ENCODE measurements around the gene RASGRF1.

The RASGRF1 gene

GRCh38 chr15:78949461-78949860 lies 141.1 kb downstream of the RASGRF1 start:
- Histone ChIP-seq H3K4me2 (ENCODE audit: low read depth, low read length) (no peak overlapping the region), H3K4me1 (ENCODE audit: low read length) (peaks cover 3% of the 10 kb centered on the region; the same call in 1 of the 2 replicates)
- TF ChIP-seq EZH2 (optimal IDR thresholded peaks at IDR 0.05; ENCODE audit: low read depth, low read length) (no peak), CTCF (IDR thresholded peaks at IDR 0.05; ENCODE audit: low read length) (no peak), EZH2phosphoT487 (IDR thresholded peaks at IDR 0.05; ENCODE audit: low read length) (no peak)

GRCh38 chr15:78947506-78947905 lies 143.1 kb downstream of the RASGRF1 start:
- no peak overlapping the region for H3K27ac ChIP-seq (ENCODE audit: low read length)
- no peak overlapping the region for H3K9ac ChIP-seq (ENCODE audit: low read length)
- no peak overlapping the region for H3K4me3 ChIP-seq (ENCODE audit: low read length)
- H3K36me3 ChIP-seq (replicated peaks; ENCODE audit: insufficient read depth, low read length) = no peaks in the 10 kb centered on the region
- no peak for DNase-seq
- H2AFZ ChIP-seq (ENCODE audit: low read length) = no peak overlapping the region
- H3K9me2 ChIP-seq (replicated peaks; ENCODE audit: insufficient read depth, low read length) = no peaks in the 10 kb centered on the region
- H3K27me3 ChIP-seq (replicated peaks; ENCODE audit: insufficient read depth, low read length) = peaks cover 10% of the 10 kb centered on the region
- no peak for TF ChIP-seq EZH2phosphoT487 (IDR thresholded peaks at IDR 0.05; ENCODE audit: low read length)
- no peaks in the 10 kb centered on the region for H3K9me3 ChIP-seq (replicated peaks; ENCODE audit: insufficient read depth, low read length)
- H3K4me2 ChIP-seq (ENCODE audit: low read depth, low read length) = no peak overlapping the region
- H3F3A ChIP-seq (ENCODE audit: insufficient read depth, low read length) = no peaks in the 10 kb centered on the region
- H4K20me1 ChIP-seq (ENCODE audit: insufficient read depth, low read length) = no peaks in the 10 kb centered on the region
- peaks cover 4% of the 10 kb centered on the region; the same call in 1 of the 2 replicates for H3K4me1 ChIP-seq (ENCODE audit: low read length)
- no peaks in the 10 kb centered on the region for H3K79me2 ChIP-seq (ENCODE audit: low read length)

More at GRCh38 chr15:78949461-78949860, 141.1 kb downstream of the RASGRF1 start:
- H2AFZ ChIP-seq (ENCODE audit: low read length) = no peak overlapping the region
- DNase-seq = no peak
- H3K27me3 ChIP-seq (replicated peaks; ENCODE audit: insufficient read depth, low read length) = 0 out of 2 replicates have a peak, but pooled peaks cover 3% of the 10 kb centered on the region
- H3K9ac ChIP-seq (ENCODE audit: low read length) = no peak overlapping the region
- H3K27ac ChIP-seq (ENCODE audit: low read length) = no peak overlapping the region
- no peak overlapping the region for H3K4me3 ChIP-seq (ENCODE audit: low read length)
- H3K79me2 ChIP-seq (ENCODE audit: low read length) = no peaks in the 10 kb centered on the region
- no peaks in the 10 kb centered on the region for H3K36me3 ChIP-seq (replicated peaks; ENCODE audit: insufficient read depth, low read length)
- H4K20me1 ChIP-seq (ENCODE audit: insufficient read depth, low read length) = no peaks in the 10 kb centered on the region
- no peaks in the 10 kb centered on the region for H3F3A ChIP-seq (ENCODE audit: insufficient read depth, low read length)
- no peaks in the 10 kb centered on the region for H3K9me2 ChIP-seq (replicated peaks; ENCODE audit: insufficient read depth, low read length)
- no peaks in the 10 kb centered on the region for H3K9me3 ChIP-seq (replicated peaks; ENCODE audit: insufficient read depth, low read length)

GRCh38 chr15:78946493-78946892 lies 144.1 kb downstream of the RASGRF1 start:
- DNase-seq = no peak
- no peaks in the 10 kb centered on the region for H3K36me3 ChIP-seq (replicated peaks; ENCODE audit: insufficient read depth, low read length)
- peaks cover 10% of the 10 kb centered on the region for H3K27me3 ChIP-seq (replicated peaks; ENCODE audit: insufficient read depth, low read length)
- H3K4me3 ChIP-seq (ENCODE audit: low read length) = no peak overlapping the region
- H3F3A ChIP-seq (ENCODE audit: insufficient read depth, low read length) = no peaks in the 10 kb centered on the region
- no peak for TF ChIP-seq EZH2 (optimal IDR thresholded peaks at IDR 0.05; ENCODE audit: low read depth, low read length)
- no peak for TF ChIP-seq EZH2phosphoT487 (IDR thresholded peaks at IDR 0.05; ENCODE audit: low read length)
- TF ChIP-seq CTCF (IDR thresholded peaks at IDR 0.05; ENCODE audit: low read length) = no peak
- no peaks in the 10 kb centered on the region for H4K20me1 ChIP-seq (ENCODE audit: insufficient read depth, low read length)
- peaks cover 4% of the 10 kb centered on the region; the same call in 1 of the 2 replicates for H3K4me1 ChIP-seq (ENCODE audit: low read length)
- no peaks in the 10 kb centered on the region for H3K9me3 ChIP-seq (replicated peaks; ENCODE audit: insufficient read depth, low read length)
- H3K9ac ChIP-seq (ENCODE audit: low read length) = no peak overlapping the region
- H2AFZ ChIP-seq (ENCODE audit: low read length) = no peak overlapping the region
- no peak overlapping the region for H3K27ac ChIP-seq (ENCODE audit: low read length)
- H3K79me2 ChIP-seq (ENCODE audit: low read length) = no peaks in the 10 kb centered on the region
- no peak overlapping the region for H3K4me2 ChIP-seq (ENCODE audit: low read depth, low read length)
- H3K9me2 ChIP-seq (replicated peaks; ENCODE audit: insufficient read depth, low read length) = no peaks in the 10 kb centered on the region

GRCh38 chr15:78944669-78945407 lies 145.7 kb downstream of the RASGRF1 start, which contains the start of gene CTSH:
CTSH (minus strand) TSS chr15:78945046; CDS start chr15:78944981, 65 bp downstream.
- H3K9me2 ChIP-seq (replicated peaks; ENCODE audit: insufficient read depth, low read length) = no peaks in the 10 kb centered on the region
- TF ChIP-seq CTCF (IDR thresholded peaks at IDR 0.05; ENCODE audit: low read length) = no peak
- H2AFZ ChIP-seq (ENCODE audit: low read length) = peak within 1 kb of the TSS; percentile 91
- H3F3A ChIP-seq (ENCODE audit: insufficient read depth, low read length) = no peaks in the 10 kb centered on the region
- H3K27me3 ChIP-seq (replicated peaks; ENCODE audit: insufficient read depth, low read length) = peaks cover 10% of the 10 kb centered on the region
- no peaks in the 10 kb centered on the region for H3K36me3 ChIP-seq (replicated peaks; ENCODE audit: insufficient read depth, low read length)
- DNase-seq = peak; percentile 77
- H3K4me2 ChIP-seq (ENCODE audit: low read depth, low read length) = peak within 1 kb of the TSS; percentile 100
- H4K20me1 ChIP-seq (ENCODE audit: insufficient read depth, low read length) = no peaks in the 10 kb centered on the region
- H3K4me3 ChIP-seq (ENCODE audit: low read length) = peak within 1 kb of the TSS; percentile 72
- H3K27ac ChIP-seq (ENCODE audit: low read length) = no peak within 1 kb of the TSS
- no peaks in the 10 kb centered on the region for H3K79me2 ChIP-seq (ENCODE audit: low read length)
- H3K4me1 ChIP-seq (ENCODE audit: low read length) = peaks cover 6% of the 10 kb centered on the region; the same call in 1 of the 2 replicates
- peak within 1 kb of the TSS; percentile 37; the same call in 1 of the 2 replicates for H3K9ac ChIP-seq (ENCODE audit: low read length)
- no peaks in the 10 kb centered on the region for H3K9me3 ChIP-seq (replicated peaks; ENCODE audit: insufficient read depth, low read length)

Data from MM.1S (cell line).